ENCODE results near the gene MAPKBP1.

- no peak for TF ChIP-seq CTCF (IDR thresholded peaks at IDR 0.05; ENCODE audit: poor library complexity, severe bottlenecking)
- TF ChIP-seq REST (IDR thresholded peaks at IDR 0.05; ENCODE audit: borderline replicate concordance) = no peak
- TF ChIP-seq EP300 (conservative IDR thresholded peaks at IDR 0.05; ENCODE audit: poor library complexity, severe bottlenecking) = no peak
These were observed 43.7 kb upstream of the MAPKBP1 start for GRCh38 chr15:41730543-41730942.

Measured in neural cell (in vitro differentiated cells).